Dermis microvascular lymphatic vessel endothelial cell (primary cell): ENCODE data around the gene PIGR. TPM values are rescaled to one million over a fixed set of nuclear protein-coding genes. Genes with fewer than 3 reads are reported as not detected.

Experiments used
- DNase-seq, 2 donors: peaks; one replicate each; pipeline versions ENCODE4 v3.0.0 to v3.0.0-alpha.2; 2010; ENCODE audit warnings: low read depth in 2 of 2
- total RNA-seq: library from RNA; depleted of rRNA; stranded (reverse); fragments of >200 nt; gene quantifications from 2 replicates; pipeline ENCODE4 v1.2.1, GENCODE V29; 2014

Gene PIGR
- total RNA-seq, 1 donor from 2014 or later = not detected

DNA sequence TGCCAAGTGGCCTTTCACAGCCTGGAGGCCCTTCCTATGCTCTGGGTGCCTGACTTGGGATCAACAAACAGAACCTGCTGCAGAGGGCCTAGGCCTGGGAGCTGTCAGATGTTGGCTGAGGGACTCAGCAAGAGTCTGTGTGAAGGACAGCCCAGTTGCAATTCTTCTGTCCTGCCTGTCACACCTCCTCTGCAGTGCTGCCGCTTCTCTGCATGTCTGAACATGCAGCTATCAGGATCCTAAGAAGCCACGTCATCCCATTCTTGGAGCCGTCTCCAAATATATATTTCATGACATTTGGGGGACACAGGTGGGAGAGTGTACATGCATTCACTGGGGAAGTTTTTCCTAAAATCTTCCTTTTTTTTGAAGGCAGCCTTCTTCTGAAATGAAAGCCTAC lies 15.4 kb upstream of the PIGR start:
- DNase-seq = no peak

DNA sequence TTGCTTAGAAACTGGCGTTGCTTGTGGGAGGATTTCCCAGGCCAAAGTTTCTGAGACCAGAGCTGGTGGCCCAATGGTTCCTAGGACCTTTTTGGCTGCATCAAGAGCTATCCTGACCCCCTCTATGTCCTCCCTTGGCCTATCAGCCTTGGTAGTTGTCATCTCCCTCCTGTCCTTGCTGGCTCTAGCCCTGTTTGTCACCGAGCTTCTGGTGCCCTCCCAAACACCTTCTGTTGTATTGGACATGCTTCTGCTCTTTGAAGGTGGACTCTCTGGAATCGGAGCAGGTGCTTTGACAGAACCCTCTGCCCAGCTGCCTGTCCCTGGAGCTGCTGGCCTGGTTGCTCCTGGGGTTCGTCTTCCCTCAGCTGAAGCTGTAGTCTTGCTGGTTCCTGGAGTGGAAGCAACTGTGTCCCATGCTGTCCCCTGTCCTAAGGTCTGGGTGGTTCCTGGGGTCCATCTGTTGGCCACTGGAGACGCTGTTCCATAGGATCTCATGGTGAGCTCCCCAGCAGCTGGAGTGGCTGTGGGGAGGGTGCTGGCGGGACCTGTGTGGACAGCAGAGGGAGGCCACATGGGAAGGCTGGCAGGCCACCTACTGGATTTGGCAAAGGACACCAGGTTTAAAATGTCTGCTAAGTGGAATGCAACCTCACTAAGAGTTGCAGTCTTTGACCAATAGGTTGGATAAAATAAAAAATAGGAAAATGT lies 14.6 kb upstream of the PIGR start:
- no peak for DNase-seq

DNA sequence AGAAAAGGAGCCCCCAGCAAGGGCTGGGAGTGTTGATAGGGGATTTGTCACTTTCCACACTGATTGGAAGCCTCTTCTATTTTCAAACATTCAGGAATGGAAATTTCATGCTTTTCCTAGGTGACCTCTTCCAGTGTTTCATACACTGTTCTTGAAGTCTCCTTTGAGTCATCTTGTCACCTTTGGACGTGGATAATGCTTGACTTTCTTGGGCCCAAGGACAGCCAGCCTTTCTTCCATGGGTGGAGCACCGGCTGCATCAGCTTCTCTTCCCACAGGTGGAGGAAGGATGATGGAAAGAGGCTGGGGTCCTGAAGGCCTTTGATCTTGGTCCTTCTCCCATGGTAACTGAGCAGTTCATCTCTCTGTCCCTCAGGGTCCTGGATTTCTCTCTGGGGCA lies 11.9 kb upstream of the PIGR start:
- no peak for DNase-seq

DNA sequence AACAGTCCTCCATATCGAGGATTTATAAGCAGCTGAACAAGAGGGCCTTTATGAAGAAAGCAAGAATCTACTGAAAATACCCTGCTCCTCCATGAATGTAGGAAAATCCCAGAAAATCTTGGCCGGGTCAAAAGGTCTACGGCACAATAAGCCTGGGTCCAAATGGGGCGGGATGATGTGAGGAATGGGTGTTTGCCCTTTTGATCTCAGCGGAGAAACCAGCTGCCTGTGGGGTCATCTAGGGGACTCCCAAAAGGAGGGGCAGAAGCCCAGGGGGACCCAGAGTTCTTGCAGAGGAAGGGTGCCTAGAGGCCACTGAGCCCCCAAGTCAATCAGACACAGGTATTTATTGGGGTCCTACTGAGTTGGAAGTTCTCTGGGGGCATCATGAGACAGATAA lies 11.4 kb upstream of the PIGR start:
- DNase-seq = no peak

DNA sequence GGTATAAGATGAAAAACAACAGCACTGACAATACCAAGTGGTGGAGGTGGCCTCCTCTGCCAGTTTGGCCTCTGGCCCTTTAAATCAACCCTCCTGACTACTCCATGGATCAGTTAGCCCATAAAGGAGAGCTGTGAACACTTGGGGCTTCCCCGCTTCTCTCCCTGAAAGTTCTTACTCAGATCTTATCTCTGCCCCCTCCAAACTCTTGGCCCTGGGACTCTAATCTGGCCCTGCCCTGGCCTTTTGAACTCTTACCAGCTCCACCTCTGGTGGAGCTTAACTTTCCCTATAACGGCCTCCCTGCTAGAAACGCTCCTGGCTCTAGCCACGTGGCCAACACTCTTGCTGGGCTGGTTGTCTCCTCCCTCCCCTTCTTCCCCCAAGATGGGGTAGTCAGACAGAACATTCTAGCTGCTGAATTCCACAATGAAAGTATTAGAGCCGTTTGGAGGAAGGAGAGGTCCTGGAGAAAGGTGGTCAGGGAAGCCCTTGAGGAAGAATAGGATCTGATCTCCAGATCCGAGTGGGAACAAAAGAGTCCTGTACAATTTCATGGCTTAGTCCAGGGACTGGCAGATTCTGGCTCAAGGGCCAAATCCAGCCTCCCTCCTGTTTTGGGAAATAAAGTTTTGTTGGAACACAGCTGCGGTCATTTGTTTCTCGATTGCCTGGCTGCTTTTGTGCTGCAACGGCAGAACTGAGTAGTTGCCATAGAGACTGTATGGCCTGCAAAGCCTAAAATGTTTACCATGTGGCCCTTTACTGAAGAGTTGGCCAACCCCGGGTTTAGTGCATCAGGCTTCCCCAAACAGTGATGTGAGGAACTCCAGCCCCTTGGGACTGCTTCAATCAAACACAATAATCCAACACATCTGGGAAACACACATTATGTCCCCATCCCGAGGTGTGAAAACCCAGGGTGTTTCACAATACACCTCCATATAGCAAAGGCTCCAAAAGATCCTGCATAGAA lies 9.5 kb upstream of the PIGR start:
- DNase-seq = no peak

DNA sequence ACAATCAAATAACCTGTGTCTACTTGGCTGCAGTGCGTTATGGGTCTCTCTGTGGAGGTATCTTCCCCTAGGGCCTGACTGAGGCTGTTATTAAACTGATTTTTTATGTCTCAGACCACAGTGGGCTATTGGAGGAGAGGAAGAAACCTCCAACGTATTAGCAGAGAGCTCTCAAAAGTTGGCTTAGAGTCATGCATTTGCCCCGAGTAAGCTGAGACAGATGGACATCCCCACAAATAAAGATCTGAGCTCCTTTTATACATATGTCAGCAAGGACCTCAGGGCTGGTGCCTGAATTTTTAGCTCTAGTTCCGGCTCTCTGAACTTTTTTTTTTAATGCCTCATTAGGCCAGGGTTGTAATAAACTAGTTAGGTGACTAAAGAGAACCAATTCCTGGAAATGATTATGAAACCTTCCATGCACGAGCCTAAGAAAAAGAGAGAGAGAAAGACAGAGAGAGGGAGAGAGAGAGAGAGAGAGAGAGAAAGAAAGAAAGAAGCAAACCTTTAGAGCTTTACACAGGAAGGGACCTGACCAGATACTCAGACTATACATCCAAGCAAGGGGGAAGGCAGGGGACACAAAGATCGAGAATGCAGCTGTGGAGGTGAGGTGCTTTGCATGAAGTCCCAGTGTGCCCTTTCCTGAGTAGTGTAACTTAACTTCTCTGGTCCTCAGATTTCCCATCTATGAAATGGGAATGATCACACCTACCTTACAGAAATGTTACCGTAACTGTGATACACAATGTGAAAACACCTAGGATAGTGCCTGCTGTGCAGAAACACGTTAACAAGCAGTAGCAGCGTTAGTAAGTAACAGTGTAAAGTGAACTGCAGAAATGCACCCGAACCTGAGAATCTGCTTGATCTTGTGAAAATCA lies 8.4 kb upstream of the PIGR start:
- DNase-seq = no peak

DNA sequence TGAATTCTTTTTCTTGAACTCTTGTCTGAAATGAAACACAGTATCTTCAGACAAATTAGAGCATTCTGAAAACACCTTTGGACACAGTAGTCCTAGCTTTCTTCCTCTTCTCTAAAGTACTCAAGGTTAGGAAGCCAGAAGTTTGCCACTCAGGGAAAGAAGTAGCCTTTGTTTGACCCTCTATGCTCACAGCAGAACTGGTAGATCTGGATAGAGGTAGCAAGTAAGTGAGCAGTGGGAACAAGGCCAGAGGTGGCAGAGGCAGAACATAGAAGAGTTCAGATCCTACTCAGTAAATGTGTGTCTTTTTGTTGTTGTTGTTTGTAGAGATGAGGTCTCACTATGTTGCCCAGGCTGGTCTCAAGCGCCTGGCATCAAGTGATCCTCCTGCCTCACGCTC lies 7.4 kb upstream of the PIGR start:
- DNase-seq = no peak

DNA sequence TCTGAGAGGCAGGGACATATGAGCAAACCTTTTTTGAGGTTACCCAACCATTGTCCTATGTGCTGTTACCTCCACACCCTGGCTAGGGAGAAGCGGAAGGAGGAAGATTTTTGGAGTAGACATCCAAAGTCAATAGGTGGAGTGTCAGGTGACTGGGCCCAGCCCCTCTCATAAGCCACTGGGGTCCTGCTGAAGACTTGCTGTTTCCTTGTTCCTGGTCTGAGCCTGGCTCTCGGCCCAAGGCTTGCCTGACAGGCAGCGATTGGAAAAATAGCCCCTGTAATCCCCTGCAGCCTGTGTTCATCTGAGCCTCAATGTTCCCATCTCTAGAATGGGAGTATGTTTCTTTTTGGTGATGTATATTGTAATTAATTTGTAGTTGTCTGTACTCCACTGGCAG lies 6.9 kb upstream of the PIGR start:
- DNase-seq = no peak

DNA sequence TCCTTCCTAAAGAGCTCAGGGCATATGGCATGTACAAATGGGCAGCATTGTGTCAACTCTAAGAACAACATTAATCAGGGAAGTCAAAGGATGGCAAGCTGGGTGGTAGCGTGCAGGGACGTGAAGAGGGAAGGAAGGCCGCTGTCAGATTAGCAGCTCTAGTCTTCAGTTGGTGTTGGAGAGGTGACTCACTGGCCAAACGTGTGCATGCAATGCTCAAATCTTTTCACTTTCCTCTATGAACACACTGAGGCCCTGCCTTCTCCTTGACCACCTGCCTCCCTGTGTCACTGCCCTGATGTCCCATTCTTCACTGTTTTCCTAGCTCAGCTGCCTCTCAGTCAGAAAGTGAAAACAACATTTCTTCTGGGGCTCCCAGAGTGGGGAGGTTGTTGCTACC lies 5.9 kb upstream of the PIGR start:
- no peak for DNase-seq

DNA sequence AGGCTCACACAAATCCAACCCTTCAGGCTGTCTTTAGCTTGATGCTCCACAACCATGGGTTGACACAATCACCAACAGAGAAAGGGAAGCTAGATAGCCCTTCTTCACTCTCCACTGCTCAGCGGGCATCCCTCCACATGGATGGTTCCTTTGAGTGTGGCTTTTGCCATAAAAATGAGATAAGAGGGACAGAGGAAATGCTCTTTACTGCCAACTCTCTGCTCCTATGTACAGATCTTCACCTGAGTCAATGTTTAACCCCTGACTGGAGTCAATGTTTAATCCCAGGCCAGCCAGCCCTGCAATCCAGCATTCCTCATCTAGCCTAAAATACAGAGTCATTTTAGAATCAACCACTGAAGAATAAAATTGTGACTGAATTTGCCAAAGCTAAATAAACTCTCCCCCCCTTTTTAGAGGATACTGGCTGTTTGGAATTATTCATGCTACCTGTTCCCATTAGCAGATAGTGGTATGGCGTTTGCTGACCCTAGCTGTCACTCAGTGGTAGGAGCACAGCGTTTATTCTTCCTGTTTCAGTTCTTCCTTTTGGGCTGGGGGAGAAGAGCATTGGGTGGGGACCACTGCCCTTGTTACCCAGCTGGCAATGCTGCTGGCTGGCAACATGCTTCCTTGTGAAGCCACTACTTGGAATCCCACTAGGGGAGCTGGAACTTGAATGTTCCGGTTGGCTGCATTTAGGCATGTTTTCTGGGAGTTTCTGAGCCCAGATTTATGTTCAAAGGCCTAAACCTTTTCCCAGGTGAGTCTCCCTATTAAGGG lies 5.2 kb upstream of the PIGR start:
- DNase-seq = no peak

DNA sequence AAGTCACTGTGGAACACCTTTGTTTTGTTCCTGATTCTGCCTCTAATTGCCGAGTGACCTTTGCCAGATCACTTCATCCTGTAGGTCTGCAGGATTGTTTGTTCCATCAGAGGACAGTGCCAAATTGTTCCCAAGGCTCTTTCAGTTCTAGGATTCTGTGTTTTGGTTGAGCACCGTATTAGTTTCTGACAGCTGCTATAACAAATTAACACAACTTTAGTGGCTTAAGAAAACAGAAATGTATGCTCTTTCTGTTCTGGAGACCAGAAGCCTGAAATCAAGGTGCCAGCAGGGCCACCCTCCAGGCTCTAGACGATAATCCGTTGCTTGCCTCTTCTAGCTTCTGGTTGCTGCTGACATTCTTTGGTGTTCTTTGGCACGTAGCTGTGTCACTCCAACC lies 3.4 kb upstream of the PIGR start:
- DNase-seq = no peak

DNA sequence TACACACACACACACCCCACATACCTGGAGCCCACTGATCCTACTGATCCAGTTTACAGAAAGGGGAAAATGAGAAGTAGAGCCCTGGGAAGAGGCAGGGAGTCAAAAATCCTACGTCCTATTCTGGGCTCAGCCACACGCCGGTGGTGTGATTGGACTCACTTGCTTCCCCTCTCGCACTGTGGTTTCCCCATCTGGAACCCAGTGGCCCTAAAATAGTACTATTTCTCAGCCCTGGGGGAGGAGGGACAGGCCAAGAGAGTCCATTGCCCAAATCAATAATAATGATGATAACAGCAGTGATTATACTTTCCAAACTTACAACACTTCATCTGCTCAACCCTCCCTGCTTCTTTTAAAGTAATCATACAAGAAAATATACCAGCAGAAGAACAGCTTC lies 2.9 kb upstream of the PIGR start:
- no peak for DNase-seq

DNA sequence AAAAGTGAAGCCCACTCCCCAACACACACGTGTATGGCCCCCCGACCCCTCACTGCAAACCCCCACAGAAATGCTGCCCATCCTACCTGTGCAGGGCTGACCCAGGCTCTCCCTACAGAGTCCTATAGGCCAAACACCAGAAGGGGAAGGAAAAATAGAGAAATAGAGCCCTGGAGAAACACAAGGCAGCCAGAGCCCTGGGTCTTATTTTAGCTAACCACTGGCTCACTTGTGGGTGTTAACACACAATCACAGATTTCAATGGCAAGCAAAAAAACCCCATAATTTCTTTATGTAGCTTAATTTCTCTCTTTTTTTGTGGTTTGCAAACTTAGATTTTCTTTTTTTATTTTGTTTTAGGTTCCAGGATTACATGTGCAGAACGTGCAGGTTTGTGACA lies 989 bp upstream of the PIGR start:
- no peak for DNase-seq

DNA sequence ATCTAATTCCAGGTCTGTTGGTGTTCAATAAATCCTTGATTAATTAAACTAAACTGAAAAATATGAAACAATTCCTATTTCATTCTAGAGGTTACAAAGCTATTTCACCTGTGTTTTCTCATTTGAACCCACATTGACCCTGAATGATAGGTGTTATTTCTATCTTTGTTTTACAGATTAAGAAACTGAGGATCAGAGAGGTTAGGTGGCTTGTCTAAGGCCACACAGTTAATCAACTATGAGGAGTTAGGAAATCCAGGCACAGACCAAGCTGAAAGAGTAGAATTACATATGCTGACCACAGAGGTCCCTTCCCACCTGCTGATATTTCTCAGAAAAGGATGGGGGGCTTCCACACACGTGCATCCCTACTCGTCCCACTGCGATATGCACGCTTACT lies 487 bp downstream of the PIGR start:
- DNase-seq = no peak

DNA sequence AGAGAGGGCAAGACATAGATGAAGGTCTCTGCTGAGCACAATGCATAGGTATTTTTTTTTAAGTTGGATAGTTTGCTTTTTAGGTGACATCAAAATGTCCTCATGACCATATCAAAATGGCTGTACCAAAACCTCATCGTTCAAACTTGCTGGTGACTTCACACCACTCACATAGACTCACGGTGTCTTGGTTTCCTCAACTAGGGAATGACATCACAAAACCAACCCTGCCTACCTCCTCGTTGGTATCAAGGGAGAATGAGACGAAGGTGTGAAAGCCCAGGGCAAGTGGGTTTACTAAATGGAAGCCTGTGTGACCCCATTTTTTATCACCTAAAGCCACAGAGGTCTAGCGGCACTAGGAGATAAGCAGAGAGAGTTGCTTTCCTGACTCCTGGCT lies 1.6 kb downstream of the PIGR start:
- DNase-seq = no peak

DNA sequence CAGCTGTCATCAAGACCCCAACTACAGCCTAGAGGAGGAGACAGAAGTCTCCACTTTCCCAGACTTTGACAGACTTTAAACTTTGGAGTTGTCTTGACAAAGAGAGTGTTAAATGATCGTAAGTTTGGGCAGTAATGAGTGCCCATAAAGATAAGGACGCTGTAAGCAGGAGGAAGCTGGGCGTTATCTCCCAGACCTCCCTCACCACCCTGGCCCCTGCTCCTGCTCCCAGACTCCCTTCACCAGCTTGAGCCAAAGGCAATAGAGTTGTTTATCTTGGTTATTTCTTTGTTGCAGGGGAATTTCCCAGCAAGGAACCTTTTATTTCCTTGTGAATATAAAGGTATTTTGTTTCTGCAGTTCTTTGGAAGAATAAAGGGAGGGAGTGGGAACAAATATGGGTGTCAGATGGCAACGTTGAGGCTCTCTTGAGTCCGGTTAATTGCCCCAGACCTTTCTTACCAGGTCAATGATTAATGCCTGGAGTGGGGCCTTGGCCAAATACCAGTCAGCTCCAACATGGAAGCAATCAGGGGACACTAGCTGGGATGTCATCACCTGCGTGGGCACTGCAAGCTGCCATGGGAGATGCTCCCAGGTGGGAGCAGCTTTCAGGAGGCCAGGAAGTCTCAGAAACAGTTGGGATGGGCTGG lies 4.4 kb downstream of the PIGR start:
- no peak for DNase-seq

DNA sequence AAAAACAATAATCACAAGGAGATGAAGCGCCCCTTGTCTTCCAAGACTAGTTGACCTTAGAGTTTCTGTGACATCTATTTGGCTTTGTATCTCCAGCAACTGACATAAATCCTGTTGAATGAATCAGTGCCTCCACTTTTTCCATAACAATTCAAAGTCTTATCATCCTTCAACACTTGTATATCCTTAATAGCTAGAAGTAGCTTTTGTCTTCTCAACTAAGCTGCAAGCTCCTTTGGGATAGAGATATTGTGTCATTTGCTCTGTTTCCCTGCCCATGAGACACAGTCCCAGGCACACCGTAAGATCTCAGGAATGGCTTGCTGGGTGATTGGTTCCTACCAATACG lies 5.7 kb downstream of the PIGR start:
- no peak for DNase-seq

DNA sequence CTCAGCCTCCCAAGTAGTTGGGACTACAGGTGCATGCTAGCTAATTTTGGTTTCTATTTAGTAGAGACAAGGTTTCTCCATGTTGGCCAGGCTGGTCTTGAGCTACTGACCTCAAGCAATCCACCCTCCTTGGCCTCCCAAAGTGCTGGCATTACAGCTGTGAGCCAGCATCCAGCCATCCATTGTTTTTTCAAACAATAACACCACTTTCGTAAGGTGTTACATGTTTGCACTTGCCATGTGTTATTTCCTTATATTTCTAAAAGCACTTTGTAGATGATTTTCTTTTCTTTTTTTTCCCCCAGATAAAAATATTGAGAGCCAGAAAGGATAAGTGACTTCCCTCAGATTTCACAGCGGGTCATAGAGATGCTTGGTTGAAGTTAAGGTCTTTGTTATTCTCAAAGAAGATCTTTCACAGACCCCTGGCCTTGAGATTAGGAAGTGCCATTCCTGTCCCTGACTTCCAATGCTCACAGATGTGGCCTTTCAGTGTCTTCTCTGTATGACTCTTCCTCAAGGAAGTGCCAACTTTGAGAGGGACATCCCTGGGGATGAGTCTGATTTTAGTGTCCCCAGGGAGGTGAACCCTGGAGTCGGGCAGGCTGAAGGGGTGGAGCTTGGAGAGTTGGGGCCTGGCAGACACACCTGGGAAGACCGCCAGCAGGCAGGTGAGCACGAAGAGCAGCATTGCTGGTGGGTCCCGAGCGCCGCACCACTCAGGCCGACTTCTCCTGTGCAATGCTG lies 6.3 kb downstream of the PIGR start:
- no peak for DNase-seq

DNA sequence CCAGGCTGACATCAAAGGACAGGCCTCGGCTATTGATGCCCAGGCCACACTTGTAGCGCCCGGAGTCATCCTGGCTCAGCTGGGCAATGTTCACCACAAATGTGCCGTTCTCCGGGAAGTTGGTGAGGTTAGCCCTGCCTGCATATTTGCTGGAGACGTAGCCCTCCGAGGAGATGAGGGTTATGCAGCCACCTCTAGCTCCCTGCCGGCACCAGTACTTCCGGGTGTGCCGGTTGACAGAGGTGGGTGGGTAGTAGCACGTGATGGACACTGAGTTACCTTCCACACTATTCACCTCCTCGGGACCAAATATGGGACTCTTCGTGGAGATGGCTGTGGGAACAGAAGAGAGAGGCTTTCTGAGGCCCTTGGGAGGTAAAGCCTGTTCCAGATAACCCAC lies 7.1 kb downstream of the PIGR start:
- DNase-seq = no peak

DNA sequence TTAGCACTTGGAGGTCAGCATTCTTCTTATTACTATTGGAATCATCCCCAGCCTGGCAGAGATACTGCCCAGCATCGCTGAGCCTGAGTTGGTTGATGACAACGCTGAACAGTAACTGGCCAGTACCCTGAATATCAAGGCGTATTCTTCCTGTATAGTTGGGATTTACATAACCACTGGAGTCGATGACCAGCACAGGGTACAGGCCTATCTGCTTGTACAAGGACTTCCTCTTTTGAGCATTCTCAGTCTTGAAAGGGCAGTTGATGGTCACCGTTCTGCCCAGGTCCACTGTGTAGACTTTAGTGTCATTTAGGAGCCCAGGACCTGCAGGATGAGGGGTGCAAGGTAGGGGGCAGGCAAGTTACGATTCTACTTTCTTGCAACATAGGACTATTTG lies 8.8 kb downstream of the PIGR start:
- DNase-seq = no peak
